Esophagus muscularis mucosa (tissue), 4 donors: ENCODE measurements around the gene DNAJC27.

Experiments used
- EP300 ChIP-seq: sonication (generic); formaldehyde crosslinking; IDR thresholded peaks from one replicate; pipeline ENCODE4 v1.6.1; 2017; ENCODE audit warnings: antibody characterized with exemption
- POLR2A ChIP-seq: fragments of 450-650 bp; IDR thresholded peaks from one replicate; pipeline ENCODE4 v1.6.1; 2017; ENCODE audit warnings: antibody characterized with exemption, moderate library complexity, mild to moderate bottlenecking, low read depth
- POLR2AphosphoS5 ChIP-seq, 2 donors: sonication (generic); formaldehyde crosslinking; IDR thresholded peaks; one replicate each; pipeline ENCODE4 v1.6.1; 2017; ENCODE audit warnings: antibody characterized with exemption in 2 of 2
- TF ChIP-seq, protein P1 (sequence below), 3 experiments: fragments of 200-600 bp in 2 of 3; fragments of 450-650 bp in 1 of 3; sonication (generic) in 2 of 3; IDR thresholded peaks; one replicate each; pipeline ENCODE4 v1.5.1; 2017 to 2019; ENCODE audit warnings: antibody characterized with exemption in 3 of 3, mild to moderate bottlenecking in 2 of 3, moderate library complexity in 1 of 3

DNA sequence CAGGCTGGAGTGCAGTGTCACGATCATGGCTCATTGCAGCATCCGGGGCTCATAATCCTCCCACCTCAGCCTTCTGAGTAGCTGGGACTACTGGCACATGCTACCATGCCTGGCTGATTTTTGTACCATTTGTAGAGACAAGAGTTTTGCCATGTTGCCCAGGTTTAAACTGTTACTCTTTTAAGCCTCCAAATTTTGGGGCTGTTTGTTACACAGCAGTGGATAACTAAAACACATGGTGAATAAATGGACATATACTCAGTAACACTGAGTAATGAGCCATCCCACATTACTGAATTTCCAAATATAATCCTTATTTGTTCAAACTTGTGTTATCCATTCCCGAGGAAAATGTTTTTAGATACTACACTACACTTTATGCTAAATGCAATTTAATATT lies 61.5 kb downstream of the DNAJC27 start:
- TF ChIP-seq, protein P1, sequence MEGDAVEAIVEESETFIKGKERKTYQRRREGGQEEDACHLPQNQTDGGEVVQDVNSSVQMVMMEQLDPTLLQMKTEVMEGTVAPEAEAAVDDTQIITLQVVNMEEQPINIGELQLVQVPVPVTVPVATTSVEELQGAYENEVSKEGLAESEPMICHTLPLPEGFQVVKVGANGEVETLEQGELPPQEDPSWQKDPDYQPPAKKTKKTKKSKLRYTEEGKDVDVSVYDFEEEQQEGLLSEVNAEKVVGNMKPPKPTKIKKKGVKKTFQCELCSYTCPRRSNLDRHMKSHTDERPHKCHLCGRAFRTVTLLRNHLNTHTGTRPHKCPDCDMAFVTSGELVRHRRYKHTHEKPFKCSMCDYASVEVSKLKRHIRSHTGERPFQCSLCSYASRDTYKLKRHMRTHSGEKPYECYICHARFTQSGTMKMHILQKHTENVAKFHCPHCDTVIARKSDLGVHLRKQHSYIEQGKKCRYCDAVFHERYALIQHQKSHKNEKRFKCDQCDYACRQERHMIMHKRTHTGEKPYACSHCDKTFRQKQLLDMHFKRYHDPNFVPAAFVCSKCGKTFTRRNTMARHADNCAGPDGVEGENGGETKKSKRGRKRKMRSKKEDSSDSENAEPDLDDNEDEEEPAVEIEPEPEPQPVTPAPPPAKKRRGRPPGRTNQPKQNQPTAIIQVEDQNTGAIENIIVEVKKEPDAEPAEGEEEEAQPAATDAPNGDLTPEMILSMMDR (IDR thresholded peaks at IDR 0.05) = no peak
- no peak for TF ChIP-seq EP300
- no peak for TF ChIP-seq POLR2A
- no peak for TF ChIP-seq POLR2AphosphoS5 (IDR thresholded peaks at IDR 0.05)
